ENCODE measurements around the gene TMEM80.

The TMEM80 gene

DNA sequence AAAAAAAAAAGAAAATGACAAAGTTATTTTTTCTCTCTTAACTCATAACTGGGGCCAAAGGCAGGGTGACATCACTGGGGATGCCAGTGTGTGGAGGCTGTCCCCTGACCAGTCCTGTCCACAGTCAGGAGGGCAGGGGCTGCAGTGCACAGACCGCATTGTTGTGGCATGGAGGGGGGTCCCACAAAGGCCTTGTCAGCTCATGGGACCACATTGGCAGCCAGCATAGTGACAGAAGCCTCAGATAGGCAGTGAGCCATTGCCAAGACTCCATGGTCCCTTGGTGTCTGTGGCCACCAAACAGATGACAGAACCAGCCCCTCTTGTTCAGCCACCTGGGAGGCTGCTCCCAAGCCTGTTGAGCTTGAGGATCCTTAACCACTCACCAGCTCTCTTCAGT is 4.1 kb downstream of the TMEM80 start:
- no peak for DNase-seq (ENCODE audit: low spot score)

DNA sequence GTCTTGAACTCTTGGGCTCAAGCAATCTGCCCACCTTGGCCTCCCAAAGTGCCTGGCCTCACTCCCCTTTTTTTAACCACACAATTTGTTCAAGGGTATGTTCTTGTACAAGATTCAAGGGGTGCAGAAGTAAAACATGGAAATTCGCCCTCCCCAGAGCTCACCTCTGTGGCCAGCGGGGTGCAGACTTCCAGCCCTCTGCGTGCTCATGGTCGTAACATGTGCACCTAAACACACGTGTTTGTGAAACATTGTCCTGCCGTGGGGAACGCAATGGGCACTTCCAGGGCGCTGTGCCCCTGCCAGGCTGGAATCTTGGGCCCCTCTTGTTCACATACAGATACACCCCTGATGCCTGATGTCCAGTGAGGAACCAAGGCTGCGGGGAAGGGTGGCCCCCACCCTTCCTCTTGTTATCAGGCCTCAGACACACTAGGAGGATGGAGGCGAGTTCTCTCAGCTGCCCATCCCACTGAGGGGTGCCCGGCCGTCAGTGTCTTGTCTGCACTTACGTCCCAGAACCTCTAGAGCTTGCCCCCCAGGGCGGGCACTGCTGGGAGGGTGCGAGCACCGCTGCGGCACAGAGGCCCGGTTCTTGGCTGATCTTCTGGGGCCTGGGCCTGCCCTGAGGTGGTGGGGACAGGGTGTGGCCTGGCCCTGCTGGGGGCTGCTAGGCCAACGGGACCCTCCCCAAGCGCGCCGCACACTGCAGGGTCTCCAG is 6.3 kb downstream of the TMEM80 start:
- no peak for DNase-seq (ENCODE audit: low spot score)

DNA sequence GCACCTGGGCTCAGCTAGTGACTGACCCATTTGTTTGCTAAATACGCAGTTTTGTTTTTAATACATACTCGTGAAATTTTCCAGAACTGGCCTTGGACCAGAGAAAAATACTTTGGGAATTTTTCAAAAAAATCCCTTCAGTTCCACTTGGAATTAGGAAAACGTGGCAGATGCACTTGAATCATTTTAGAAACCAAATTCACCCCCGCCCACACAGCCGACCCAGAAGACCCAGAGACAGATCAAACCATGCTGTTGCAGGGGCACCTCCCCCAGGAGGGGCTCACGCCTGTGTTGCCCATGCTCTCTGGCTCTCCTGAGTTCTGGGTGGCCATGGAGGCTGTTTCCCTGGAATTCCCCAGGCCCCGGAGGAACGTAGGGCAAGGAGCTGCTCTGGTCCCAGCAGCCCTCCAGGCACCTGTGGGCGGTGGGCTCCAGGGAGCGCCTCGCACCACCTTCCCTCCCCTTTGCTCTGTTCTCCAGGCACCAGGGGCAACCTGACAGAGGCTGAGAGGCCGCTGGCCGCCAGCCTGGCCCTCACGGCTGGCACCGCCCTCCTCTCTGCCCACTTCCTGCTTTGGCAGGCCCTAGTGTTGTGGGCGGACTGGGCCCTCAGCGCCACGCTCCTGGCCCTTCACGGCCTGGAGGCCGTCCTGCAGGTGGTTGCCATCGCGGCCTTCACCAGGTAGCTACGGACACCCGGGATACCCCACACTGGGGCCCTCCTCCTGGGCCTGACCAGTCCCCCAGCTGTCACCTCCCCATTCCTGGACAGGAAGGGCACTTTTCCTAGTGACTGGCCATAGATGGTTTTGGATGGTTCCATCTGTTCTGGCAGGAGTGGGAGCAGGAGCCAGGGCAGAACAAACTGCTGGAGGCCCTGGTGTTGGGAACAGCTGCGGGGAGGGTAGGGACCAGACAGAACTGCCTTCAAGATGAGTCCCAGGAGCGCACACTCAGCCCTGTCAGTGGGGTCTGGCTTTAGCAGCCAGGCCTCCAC is 7.1 kb downstream of the TMEM80 start:
- no peak for DNase-seq (ENCODE audit: low spot score)

DNA sequence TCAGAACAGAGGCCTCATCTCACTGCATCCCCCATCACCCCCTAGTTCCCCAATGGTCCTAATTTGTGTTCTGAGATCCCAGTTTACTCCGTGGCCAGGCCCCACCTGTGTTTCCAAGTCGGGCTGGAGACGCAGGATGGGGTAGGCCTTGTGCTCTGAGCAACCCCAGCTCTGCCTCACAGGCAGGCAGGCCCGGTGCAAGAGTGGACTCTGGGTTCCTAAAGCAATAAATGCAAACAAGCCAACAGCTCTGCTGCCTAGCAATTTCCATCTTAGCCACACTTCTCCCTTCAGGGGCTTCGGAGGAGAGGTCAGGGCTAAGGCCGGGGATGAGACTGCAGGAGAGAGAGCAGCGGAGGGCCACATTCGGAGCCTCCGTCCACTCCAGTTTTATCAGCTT is 7.9 kb downstream of the TMEM80 start:
- DNase-seq (ENCODE audit: low spot score), result no peak

DNA sequence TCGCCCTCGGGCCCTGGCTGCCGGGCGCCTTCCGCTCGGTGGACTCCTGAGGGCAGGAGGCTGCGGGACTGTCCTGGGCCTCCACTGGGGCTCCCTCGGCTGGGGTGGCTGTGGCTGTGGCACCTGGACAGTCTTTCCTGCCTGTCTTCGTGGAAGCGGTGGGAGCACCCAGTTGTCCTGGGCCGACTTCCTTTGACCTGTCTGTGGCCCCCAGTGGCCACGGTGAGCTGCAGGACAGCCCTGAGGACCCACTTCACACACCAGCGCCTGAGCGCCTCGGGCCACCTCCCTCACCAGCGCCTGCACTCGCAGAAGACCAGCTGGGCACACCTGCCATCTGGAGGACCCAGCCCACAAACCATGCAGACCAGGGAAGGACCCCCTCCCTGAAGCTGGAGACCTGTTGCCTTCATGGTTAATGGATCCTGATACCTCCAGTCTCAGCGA is 8.6 kb downstream of the TMEM80 start:
- no peak for DNase-seq (ENCODE audit: low spot score)

DNA sequence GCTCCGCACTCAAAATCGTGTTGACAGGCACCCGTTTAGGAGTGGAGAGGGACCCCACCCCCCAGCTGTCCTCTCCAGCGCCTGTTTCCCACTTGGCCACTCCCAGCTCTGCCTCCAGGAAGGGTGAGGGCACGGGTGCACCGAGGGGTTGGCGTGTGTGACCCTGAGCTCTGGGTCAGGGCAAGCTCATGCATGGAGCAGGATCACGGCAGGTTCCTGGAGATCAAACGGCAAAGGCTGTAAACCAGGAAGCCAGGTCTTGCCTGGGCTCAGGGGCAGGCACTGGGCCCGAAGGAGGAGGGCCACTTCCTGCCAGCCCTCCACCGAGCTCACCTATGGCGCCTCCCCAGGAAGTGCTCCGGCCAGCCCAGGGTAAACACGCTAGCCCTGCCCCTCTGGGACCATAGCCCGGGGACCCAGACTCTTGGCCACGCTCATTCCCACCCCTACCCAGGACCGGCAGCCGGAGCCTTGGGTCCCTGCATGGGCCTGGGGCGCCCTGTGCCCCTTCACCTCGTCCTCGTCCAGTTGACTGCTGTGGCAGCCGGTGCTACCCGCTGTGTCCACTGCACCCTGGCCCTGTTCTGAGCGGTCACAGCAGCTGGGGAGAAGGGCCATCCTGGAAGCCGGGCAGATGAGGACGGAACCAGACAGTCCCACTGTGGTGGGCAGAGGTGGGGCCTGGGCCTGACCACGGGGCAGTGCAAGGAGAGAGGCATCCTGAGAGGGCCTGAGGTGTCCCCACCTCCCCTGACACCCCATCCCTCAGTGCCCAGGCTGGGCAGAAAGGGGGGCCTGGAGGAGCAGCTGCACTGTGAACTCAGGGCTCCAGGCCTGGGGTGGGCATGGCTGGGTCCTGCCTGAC is 9.4 kb downstream of the TMEM80 start:
- DNase-seq (ENCODE audit: low spot score), result no peak

DNA sequence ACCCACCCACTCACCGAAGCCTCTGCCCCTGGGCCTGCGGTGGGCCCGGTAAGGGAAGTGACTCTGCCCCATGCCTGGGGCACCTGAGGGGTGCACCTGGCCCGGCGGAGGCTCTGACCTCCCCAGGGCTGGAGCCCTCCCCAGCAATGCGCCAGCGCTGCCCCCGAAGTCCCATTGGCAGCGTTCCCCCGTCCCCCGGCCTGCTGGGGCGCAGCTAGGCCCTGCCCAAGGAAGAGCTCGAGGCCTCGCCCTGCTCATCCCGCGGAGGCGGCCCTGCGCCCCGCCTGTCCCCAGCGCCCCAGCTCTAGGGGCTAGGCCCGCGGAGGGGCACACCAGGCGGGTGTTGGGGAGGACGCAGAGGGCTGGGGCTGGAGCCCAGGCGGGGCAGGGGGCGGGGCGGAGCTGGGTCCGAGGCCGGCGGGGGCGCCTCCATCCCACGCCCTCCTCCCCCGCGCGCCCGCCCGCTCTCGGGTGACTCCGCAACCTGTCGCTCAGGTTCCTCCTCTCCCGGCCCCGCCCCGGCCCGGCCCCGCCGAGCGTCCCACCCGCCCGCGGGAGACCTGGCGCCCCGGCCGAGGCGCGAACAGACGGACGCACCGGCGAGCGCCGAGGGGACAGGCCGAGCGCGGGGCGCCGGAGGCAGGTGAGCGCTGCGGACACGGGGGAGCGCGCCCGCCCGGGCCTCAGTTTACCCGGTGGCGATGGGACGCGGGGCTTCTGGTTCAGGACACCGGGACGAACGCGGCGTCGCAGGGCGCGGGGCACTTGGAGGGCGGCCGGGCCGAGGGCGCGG is 10.2 kb downstream of the TMEM80 start, which contains the start of gene EPS8L2:
Gene EPS8L2, plus strand, starts transcription at position 586 of the 793 bp plus-strand sequence. CDS start 3,177 bp downstream, outside the sequence.
- DNase-seq (ENCODE audit: low spot score), result no peak

DNA sequence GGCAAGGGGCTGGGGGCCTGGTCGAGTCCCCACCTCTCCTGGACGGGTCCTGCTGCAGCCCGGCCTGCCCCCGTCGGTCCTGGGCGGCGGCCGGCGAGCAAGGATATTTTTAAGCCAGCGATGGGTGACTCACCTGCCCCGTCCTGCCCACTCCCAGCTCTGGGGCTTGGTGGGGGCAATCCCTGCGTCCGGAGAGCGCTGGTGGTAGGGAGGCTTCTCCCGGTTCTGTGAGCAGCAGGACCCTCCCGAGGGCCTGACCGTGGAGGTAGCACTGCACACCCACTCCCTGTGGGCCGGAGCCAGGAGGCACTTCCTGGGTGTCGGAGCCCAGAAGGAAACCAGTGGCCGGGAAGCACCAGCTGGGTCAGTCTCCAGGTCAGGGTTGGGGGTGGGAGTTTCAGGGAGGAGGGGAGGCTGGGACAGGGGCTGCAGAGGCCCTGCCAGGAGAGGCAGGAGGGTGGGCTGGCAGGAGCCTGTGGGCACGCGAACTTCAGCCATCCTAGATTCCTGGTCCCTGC is 10.9 kb downstream of the TMEM80 start:
- peak; percentile 64 for DNase-seq (ENCODE audit: low spot score)

DNA sequence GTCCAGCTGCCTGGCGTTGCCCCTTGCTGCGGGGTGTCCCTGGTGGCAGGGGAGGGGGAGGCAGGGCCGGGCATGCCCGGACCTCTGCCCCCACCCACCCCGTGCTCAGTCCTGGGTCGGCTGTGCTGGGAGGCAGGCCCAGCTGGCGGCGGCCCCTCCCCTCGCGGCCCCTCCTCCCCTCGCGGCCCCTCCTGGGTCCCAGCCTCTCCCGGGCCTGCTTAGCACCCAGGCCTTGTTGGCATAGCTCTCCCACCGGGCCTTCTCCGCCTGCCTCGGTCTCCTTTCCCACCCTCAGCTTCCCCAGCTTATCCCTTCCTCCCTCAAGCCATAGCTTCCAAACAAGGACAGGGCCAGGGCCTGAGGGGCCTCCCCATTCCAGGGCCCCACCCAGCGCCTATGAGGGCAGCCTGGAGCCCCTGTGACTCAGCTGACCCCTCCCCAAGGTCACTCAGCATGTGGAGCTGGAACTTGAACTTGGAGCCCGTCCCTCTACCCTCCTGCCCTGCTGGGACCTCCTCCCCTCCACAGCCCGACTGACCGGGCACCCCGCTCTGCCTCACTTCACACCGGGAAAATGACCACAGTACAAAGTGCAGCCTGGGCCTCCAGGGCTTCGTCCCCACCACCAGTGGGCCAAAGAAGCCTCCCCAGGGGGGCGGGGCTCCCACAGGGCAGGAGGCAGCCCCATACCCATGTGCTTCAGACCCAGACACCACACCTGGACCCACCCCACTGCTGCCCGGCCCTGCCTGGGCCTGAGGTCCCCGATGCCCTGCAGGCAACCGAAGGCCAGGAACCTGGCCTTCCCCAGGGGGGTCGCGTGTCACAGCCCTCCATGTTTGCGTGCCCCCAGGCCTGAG is 11.6 kb downstream of the TMEM80 start:
- DNase-seq (ENCODE audit: low spot score), result peak; percentile 52

DNA sequence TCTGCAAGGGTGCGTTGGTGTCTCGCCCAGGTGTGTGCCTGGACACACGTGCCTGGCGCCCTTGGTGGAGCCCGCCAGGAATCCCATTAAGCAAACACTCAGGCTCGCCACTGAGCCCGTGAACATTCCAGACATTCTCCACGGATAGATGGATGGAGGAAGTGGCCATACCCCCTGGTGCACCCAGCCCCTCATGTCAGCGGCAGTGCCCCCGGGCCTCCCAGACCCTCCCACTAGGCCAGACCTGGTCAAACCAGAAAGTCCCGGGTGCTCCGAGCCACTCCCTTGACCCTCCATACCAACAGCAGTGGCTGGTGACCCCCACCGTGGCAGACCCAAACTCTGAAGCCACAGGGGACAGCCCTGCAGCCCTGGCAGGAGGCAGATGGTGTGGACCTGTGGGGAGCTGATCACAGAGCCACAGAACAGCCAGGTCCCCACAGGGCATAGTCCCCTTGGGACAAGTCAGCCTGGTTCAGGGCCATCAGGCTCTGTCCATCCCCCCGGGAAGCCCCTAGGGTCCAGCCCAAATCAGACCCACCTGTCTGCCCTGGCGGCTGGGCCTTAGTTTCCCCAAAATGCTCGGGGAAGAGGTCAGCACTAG is 12.3 kb downstream of the TMEM80 start:
- no peak for DNase-seq (ENCODE audit: low spot score)

DNA sequence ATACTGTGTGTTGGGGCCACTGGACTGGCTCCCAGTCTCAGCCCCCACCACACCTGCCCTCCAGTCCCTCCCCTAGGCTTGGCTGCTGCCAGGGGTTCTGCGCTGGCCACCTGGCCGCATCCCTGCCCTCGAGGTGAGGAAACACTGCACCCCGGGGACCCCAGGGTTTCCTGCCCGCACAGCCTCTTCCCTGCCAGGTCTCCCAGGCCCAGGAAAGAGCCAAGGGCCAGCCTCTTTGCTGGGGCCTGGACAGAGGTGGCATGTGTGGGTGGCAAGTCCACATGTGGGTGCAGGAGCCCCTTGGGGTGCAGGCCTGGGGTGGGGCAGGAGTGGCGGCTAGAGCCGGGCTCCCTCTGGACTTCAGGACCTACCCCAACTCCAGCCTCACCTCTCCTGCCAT is 12.9 kb downstream of the TMEM80 start:
- no peak for DNase-seq (ENCODE audit: low spot score)

DNA sequence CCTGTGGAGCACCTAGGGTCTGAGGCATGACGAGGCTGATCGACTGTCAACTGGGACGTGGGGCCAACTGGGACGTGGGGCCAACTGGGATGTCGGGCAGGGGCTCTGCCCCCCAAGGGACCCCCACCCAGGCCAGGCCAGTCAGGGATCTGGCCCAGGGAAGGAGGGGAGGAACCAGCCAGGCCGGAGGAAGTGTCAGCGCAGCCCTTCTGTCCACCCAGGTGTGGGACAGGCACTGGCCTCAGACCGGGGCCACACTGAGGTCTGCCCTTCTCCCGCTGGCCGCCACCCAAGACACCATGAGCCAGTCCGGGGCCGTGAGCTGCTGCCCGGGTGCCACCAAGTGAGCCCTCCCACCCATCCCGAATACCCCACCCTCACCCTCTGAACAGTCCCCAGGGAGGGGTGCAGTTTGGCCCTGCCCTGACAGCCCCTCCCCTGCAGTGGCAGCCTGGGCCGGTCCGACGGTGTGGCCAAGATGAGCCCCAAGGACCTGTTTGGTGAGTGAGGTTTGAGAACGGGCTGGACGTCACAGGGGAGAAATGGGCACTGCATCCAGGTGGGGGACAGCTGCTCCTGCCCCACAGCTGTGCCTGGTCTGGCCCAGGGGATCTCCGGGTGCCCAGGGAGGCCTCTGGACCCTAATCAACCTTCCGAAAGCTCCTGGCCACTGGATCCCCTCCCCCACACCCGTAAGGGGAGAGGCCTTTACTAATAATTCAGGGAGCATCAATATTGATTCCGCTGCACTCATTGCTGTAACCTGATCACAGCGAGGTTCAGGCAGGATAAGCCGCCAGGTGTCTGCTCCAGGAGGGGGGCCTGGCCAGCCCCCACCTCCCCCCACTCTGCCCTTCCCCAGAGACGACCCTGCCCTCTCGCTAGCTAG is 13.7 kb downstream of the TMEM80 start:
- DNase-seq (ENCODE audit: low spot score), result no peak

DNA sequence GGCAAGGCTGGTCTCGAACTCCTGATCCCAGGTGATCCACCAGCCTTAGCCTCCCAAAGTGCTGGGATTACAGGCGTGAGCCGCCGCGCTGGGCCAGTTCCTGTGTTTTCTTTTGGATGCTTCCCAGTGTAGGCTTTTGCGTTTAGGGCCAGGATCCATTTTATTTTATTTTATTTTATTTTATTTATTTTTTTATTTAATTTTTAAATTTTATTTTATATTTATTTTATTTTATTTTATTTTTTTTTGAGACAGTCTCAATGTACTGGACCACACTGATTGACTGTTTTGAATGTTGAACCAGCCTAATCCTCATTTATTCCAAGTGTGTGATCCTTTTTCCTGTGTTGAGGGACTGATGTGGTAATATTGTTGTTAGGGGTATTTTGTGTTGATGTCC is 18.8 kb downstream of the TMEM80 start:
- DNase-seq (ENCODE audit: low spot score), result no peak

DNA sequence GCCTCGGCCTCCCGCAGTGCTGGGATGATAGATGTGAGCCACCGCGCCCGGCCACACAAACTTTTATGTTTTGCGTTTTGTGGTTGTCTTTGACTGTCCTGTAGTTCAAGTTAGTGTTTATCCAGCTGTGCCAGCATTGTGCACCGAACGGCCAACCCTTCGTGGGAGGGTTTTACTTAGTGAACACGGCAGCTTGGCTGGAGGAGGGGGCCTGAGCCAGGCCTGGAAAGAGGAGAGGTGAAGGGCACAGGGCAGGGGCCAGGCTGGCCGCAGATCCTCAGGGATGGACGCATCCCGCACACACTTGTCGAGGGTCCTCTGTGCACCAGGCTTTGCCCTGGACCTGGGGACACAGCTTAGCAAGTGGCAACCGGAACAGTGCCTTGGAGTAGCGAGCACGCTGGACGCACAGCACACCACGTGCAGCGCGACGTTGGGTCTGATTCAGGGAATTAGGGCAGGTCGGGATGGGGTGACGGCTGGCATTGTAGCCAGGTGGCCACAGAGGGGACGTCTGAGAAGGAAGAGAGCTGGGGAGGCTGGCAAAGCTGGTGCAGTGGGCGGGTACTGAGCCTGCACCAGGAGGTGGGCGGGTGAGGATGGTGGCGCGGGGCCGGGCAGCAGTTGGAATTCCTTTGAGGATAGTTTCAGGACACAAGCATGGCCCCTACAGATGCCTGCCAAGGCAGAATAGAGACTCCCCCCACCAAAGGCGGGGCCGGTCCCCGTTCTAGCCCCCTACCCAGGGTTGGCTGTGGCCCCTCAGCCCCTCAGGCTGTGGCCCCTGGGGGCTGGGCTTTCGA is 23.8 kb downstream of the TMEM80 start:
- DNase-seq (ENCODE audit: low spot score), result no peak

DNA sequence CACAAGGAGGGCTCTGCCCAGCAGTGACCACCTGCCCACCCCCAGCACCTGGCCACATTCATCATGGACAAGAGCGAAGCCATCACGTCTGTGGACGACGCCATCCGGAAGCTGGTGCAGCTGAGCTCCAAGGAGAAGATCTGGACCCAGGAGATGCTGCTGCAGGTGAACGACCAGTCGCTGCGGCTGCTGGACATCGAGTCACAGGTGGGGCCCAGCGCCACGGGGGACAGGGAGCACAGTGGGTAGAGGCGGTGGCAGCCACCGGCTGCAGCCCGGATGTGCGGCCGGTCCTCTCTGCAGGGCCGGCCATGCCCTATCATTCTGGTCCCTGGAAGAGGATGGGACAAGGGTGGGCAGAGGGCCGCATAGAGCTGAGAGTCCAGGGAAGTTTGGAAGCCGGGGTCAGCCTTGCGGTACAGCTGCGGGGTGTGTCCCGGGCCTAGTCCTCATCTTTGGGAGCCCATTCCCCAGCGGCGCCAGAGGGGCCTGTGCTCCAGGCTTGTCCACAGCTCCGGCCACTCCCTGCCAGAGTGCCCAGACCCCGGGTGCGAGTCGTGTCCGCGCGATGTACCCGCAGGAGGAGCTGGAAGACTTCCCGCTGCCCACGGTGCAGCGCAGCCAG is 24.5 kb downstream of the TMEM80 start:
- DNase-seq (ENCODE audit: low spot score), result no peak

DNA sequence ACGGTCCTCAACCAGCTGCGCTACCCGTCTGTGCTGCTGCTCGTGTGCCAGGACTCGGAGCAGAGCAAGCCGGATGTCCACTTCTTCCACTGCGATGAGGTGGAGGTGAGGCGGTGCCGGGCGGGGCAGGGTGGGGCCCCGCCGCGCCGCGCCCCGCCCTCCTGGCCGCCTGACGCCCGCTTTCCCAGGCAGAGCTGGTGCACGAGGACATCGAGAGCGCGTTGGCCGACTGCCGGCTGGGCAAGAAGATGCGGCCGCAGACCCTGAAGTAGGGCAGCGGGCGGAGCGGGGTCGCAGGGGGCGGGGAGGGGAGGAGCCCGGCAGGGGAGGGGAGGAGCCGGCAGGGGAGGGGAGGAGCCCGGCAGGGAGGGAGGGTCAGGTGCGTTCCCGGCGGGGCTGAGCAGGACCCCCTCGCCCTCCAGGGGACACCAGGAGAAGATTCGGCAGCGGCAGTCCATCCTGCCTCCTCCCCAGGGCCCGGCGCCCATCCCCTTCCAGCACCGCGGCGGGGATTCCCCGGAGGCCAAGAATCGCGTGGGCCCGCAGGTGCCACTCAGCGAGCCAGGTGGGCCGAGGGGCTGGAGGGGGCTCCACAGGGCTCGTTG is 25.1 kb downstream of the TMEM80 start:
- DNase-seq (ENCODE audit: low spot score), result no peak

DNA sequence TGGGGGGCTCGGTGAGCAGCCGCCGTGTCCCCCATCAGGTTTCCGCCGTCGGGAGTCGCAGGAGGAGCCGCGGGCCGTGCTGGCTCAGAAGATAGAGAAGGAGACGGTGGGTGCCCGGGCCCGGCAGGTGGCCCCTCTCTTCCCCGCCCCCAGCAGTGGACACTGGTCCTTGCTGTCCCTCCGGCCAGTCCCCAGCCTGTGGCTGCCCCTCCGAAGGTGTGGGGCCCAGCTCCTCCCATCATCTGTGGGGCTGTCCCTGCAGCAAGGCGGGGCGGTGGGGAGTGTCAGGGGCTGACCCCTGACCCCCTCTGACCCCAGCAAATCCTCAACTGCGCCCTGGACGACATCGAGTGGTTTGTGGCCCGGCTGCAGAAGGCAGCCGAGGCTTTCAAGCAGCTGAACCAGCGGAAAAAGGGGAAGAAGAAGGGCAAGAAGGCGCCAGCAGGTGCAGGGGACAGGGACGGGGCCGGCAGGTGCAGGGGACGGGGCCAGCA is 25.7 kb downstream of the TMEM80 start:
- no peak for DNase-seq (ENCODE audit: low spot score)
